HL-60 (cell line): ENCODE measurements around the gene HS3ST3A1.

Source experiments
- DNase-seq, 2 experiments: peaks; one replicate each; pipeline ENCODE4 v3.0.0-alpha.2; 2010 to 2020; ENCODE audit warnings: low read depth in 1 of 2, low spot score in 1 of 2
- H3K27ac ChIP-seq: fragments of 250-450 bp; sonication (Bioruptor Pico); replicated peaks from 2 replicates; pipeline ENCODE4 v1.5.1; 2020; ENCODE audit warnings: mild to moderate bottlenecking, moderate library complexity
- H3K27me3 ChIP-seq: fragments of 250-450 bp; sonication (Bioruptor Pico); 2 replicates; pipeline ENCODE4 v1.5.1; 2021; ENCODE audit warnings: mild to moderate bottlenecking, moderate library complexity; ENCODE audit not compliant: insufficient read depth, poor library complexity, severe bottlenecking
- H3K4me3 ChIP-seq: replicated peaks from 2 replicates; pipeline ENCODE4 v1.5.1; 2011; ENCODE audit warnings: mild to moderate bottlenecking, control low read depth, low read length; ENCODE audit not compliant: insufficient read depth
- GABPA ChIP-seq: IDR thresholded peaks from 2 replicates; pipeline ENCODE4 v1.6.1; 2012; ENCODE audit warnings: low read depth
- POLR2AphosphoS5 ChIP-seq: IDR thresholded peaks from 2 replicates; pipeline ENCODE4 v1.6.1; 2012; ENCODE audit warnings: low read depth
- SPI1 ChIP-seq: IDR thresholded peaks from 2 replicates; pipeline ENCODE4 v1.6.1; 2012; ENCODE audit warnings: low read depth, mild to moderate bottlenecking, borderline replicate concordance
- long read RNA-seq: library from polyadenylated mRNA; unstranded; transcript quantifications from one replicate; pipeline ENCODE4 v2.0.0, GENCODE V29; 2020
- TF ChIP-seq, protein P1 (sequence below): IDR thresholded peaks from one replicate; pipeline ENCODE4 v1.5.1; 2011; ENCODE audit warnings: low read length, control low read depth, inconsistent platforms; ENCODE audit not compliant: insufficient read depth
- TF ChIP-seq, protein P2 (sequence below): IDR thresholded peaks from 2 replicates; pipeline ENCODE4 v1.6.1; 2012; ENCODE audit warnings: low read depth; ENCODE audit not compliant: insufficient replicate concordance

Gene HS3ST3A1
- long read RNA-seq: 0 reads

DNA sequence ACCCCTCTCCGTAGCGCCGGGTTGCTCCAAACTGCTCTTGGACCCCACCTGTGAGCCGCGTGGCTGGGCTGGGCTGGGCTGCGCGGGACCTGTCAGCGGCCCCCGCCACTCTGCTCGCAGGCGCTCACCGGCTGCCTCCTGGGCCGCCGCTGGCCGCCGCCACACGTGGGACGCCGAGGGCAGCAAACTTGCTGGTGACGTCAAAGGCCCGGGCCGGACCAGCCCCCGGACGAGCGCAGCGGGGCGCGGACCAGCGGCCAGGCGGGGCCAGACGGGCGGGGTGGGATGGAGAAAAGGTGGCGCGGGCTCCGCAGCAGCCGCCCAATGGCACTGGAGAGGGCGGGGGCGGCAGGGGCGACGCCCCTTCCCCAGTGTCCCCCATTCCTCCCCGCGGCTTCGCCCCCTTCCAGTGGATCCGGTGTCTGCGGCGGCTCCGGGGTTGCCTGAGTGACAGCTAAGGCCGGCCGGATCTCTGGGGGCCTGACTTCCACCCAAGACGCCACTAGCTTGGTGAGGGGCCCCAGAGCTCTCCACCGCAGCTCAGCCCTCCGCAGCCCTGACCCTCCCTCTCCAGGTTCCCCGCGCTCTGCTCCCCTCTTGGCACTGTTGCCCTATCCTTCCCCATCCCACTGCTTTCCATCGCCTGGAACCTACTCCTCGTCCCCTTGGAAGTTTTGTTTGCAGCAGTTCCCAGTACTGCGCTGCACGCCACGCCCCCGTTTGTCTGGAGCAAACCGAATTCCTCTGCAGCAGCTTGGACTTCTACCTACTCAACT, at the start of gene HS3ST3A1:
Gene HS3ST3A1 (minus strand): TSS at position 154 of the 776 bp plus-strand sequence. CDS start 800 bp downstream, outside the sequence.
- H3K27me3 ChIP-seq: peaks cover 2% of the 10 kb centered on the region
- no peak for TF ChIP-seq GABPA
- no peak for TF ChIP-seq SPI1
- TF ChIP-seq, protein P1, sequence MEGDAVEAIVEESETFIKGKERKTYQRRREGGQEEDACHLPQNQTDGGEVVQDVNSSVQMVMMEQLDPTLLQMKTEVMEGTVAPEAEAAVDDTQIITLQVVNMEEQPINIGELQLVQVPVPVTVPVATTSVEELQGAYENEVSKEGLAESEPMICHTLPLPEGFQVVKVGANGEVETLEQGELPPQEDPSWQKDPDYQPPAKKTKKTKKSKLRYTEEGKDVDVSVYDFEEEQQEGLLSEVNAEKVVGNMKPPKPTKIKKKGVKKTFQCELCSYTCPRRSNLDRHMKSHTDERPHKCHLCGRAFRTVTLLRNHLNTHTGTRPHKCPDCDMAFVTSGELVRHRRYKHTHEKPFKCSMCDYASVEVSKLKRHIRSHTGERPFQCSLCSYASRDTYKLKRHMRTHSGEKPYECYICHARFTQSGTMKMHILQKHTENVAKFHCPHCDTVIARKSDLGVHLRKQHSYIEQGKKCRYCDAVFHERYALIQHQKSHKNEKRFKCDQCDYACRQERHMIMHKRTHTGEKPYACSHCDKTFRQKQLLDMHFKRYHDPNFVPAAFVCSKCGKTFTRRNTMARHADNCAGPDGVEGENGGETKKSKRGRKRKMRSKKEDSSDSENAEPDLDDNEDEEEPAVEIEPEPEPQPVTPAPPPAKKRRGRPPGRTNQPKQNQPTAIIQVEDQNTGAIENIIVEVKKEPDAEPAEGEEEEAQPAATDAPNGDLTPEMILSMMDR: no peak
- TF ChIP-seq, protein P2, sequence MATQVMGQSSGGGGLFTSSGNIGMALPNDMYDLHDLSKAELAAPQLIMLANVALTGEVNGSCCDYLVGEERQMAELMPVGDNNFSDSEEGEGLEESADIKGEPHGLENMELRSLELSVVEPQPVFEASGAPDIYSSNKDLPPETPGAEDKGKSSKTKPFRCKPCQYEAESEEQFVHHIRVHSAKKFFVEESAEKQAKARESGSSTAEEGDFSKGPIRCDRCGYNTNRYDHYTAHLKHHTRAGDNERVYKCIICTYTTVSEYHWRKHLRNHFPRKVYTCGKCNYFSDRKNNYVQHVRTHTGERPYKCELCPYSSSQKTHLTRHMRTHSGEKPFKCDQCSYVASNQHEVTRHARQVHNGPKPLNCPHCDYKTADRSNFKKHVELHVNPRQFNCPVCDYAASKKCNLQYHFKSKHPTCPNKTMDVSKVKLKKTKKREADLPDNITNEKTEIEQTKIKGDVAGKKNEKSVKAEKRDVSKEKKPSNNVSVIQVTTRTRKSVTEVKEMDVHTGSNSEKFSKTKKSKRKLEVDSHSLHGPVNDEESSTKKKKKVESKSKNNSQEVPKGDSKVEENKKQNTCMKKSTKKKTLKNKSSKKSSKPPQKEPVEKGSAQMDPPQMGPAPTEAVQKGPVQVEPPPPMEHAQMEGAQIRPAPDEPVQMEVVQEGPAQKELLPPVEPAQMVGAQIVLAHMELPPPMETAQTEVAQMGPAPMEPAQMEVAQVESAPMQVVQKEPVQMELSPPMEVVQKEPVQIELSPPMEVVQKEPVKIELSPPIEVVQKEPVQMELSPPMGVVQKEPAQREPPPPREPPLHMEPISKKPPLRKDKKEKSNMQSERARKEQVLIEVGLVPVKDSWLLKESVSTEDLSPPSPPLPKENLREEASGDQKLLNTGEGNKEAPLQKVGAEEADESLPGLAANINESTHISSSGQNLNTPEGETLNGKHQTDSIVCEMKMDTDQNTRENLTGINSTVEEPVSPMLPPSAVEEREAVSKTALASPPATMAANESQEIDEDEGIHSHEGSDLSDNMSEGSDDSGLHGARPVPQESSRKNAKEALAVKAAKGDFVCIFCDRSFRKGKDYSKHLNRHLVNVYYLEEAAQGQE: no peak
- TF ChIP-seq POLR2AphosphoS5: no peak
- no peak within 1 kb of the TSS for H3K27ac ChIP-seq
- no peak for DNase-seq
- no peak within 1 kb of the TSS for H3K4me3 ChIP-seq

DNA sequence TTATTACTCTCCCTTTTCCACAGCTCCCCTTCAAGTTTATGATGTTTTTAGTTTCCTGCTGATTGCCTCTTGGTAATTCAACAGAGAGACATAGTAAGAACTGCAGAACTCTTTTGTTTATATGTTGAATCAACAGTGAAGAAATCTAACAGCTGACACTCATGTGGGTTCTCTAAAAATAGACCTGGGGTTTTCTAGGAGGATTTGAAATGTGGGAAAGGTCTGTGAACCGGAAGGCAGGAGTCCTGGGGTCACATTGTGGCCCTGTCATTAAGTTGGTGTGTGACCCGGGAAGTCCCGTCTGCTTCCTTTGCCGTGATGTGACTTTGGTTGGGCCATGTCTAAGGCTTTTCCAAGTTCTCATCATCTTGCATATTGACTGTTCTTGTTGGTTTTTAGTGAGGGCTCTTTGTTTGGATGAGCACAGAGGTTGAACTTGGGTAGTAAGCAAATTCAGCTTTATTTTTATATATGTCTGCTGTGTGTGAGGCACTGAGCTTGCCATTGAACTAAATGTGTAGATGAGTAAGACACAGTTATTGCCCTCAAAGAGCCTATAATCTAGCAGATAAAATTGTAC, 48.5 kb upstream of the HS3ST3A1 start:
- TF ChIP-seq, protein P2: no peak
- no peak for TF ChIP-seq GABPA
- TF ChIP-seq, protein P1: no peak
- no peak for TF ChIP-seq POLR2AphosphoS5
- no peak for TF ChIP-seq SPI1
- H3K27me3 ChIP-seq: no peaks in the 10 kb centered on the region
- no peak for DNase-seq

DNA sequence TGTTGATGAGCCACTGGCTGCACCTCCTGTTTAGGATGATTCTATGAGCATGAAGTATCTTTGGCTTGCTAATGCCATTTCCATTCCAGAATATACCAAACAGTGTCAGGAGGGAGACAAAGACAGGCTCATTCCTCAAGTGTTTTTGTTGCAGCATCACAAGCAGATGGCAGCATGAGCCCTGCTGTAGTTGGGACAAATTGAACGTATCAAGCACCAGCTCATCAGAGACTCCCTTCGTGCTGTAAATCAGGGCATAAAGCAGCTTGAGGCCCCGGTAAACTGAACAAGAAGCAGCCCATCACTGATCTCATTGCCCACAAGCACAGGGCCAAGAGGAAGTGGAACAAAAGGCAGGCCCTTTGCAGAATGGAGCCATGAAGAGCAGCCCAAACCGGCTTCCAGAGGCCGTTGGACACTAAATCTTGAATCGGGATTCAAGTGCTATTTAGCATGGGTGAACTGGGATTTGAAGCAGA, 45.9 kb upstream of the HS3ST3A1 start:
- Histone ChIP-seq H3K27me3 (no peaks in the 10 kb centered on the region), H3K4me3 (no peak overlapping the region), H3K27ac (no peak overlapping the region)
- TF ChIP-seq GABPA: no peak
- TF ChIP-seq SPI1: no peak; the same call in 1 of the 2 replicates
- TF ChIP-seq, protein P1: no peak
- TF ChIP-seq POLR2AphosphoS5: no peak
- TF ChIP-seq, protein P2: no peak
- DNase-seq: no peak

More for the DNA sequence above, 48.5 kb upstream of the HS3ST3A1 start:
- no peak overlapping the region for H3K27ac ChIP-seq
- no peak overlapping the region for H3K4me3 ChIP-seq
